CD14-positive monocyte (primary cell): ENCODE data around the gene SPCS3. TPM values are rescaled to one million over a fixed set of nuclear protein-coding genes. Genes with fewer than 3 reads are reported as not detected.

Source experiments
- DNase-seq, 3 donors: peaks; one replicate each; pipeline ENCODE4 v3.0.0-alpha.2; 2011 to 2022
- H2AFZ ChIP-seq: 2 replicates; pipeline ENCODE4 v1.6.0; 2012; ENCODE audit warnings: mild to moderate bottlenecking, low read depth, low read length, inconsistent platforms; ENCODE audit not compliant: insufficient read depth, poor library complexity, severe bottlenecking
- H3K27ac ChIP-seq, 2 donors: 1 replicate in 1 of 2; 2 replicates in 1 of 2; pipeline ENCODE4 v1.5.1; 2012 to 2013; ENCODE audit warnings: low read length in 2 of 2, control low read depth in 1 of 2, inconsistent platforms in 1 of 2, low read depth in 1 of 2, mild to moderate bottlenecking in 1 of 2
- H3K27me3 ChIP-seq, 2 donors: one replicate each; pipeline versions ENCODE4 v1.6.0 to v1.6.1; 2011 to 2013; ENCODE audit warnings: low read length in 2 of 2; ENCODE audit not compliant: control insufficient read depth in 2 of 2, insufficient read depth in 2 of 2
- H3K36me3 ChIP-seq, 2 donors: replicated peaks in 1 of 2; 1 replicate in 1 of 2; 2 replicates in 1 of 2; pipeline versions ENCODE4 v1.5.1 to v1.6.1; 2012 to 2013; ENCODE audit warnings: low read length in 2 of 2, control low read depth in 1 of 2, inconsistent platforms in 1 of 2, mild to moderate bottlenecking in 1 of 2; ENCODE audit not compliant: insufficient read depth in 2 of 2, control insufficient read depth in 1 of 2
- H3K4me1 ChIP-seq, 2 donors: 1 replicate in 1 of 2; 2 replicates in 1 of 2; pipeline versions ENCODE4 v1.5.1 to v1.6.1; 2012 to 2013; ENCODE audit warnings: low read length in 2 of 2, control low read depth in 1 of 2, inconsistent platforms in 1 of 2, mild to moderate bottlenecking in 1 of 2, moderate library complexity in 1 of 2; ENCODE audit not compliant: insufficient read depth in 2 of 2, control insufficient read depth in 1 of 2
- H3K4me2 ChIP-seq: replicated peaks from 2 replicates; pipeline ENCODE3; 2012; ENCODE audit warnings: low read length, moderate library complexity, mild to moderate bottlenecking; ENCODE audit not compliant: poor library complexity, severe bottlenecking; ENCODE audit errors: extremely low read depth
- H3K4me3 ChIP-seq, 3 experiments: fragments of 200-600 bp in 1 of 3; sonication (generic) in 1 of 3; replicated peaks in 1 of 3; 1 replicate in 2 of 3; 2 replicates in 1 of 3; pipeline ENCODE4 v1.5.1; 2011 to 2013; ENCODE audit warnings: low read length in 3 of 3, mild to moderate bottlenecking in 3 of 3, control low read depth in 2 of 3, low read depth in 2 of 3, inconsistent platforms in 1 of 3, moderate library complexity in 1 of 3
- H3K79me2 ChIP-seq: 2 replicates; pipeline ENCODE4 v1.6.0; 2012; ENCODE audit warnings: mild to moderate bottlenecking, control low read depth, inconsistent platforms, low read length, moderate library complexity; ENCODE audit not compliant: insufficient read depth
- H3K9ac ChIP-seq: 2 replicates; pipeline ENCODE4 v1.6.0; 2017; ENCODE audit warnings: low read length, mild to moderate bottlenecking; ENCODE audit not compliant: insufficient read depth, poor library complexity, severe bottlenecking
- H3K9me3 ChIP-seq, 2 donors: replicated peaks in 1 of 2; 1 replicate in 1 of 2; 2 replicates in 1 of 2; pipeline versions ENCODE4 v1.5.1 to v1.6.1; 2012 to 2013; ENCODE audit warnings: low read length in 2 of 2, control low read depth in 1 of 2; ENCODE audit not compliant: control insufficient read depth in 1 of 2, insufficient read depth in 1 of 2
- H4K20me1 ChIP-seq: 2 replicates; pipeline ENCODE4 v1.6.0; 2012; ENCODE audit warnings: mild to moderate bottlenecking, low read length, control low read depth, moderate library complexity; ENCODE audit not compliant: insufficient read depth
- H3K27ac Mint-ChIP-seq, 7 donors: one replicate each; pipeline ENCODE4 v1.8.0; 2020; ENCODE audit warnings: mild to moderate bottlenecking in 7 of 7, mixed read lengths in 7 of 7, moderate library complexity in 6 of 7, inconsistent platforms in 2 of 7
- H3K27me3 Mint-ChIP-seq, 3 donors: one replicate each; pipeline ENCODE4 v1.8.0; 2021 to 2022; ENCODE audit warnings: low read depth in 3 of 3, mild to moderate bottlenecking in 3 of 3, mixed read lengths in 3 of 3, moderate library complexity in 3 of 3, inconsistent platforms in 1 of 3
- H3K36me3 Mint-ChIP-seq, 2 donors: one replicate each; pipeline ENCODE4 v1.8.0; 2020; ENCODE audit warnings: mixed read lengths in 2 of 2, inconsistent platforms in 1 of 2, mild to moderate bottlenecking in 1 of 2
- H3K4me1 Mint-ChIP-seq: one replicate; pipeline ENCODE4 v1.8.0; 2020; ENCODE audit warnings: mild to moderate bottlenecking, mixed read lengths
- H3K4me3 Mint-ChIP-seq, 2 donors: one replicate each; pipeline ENCODE4 v1.8.0; 2020; ENCODE audit warnings: mild to moderate bottlenecking in 2 of 2, mixed read lengths in 2 of 2, moderate library complexity in 1 of 2
- H3K9me3 Mint-ChIP-seq, 7 donors: one replicate each; pipeline ENCODE4 v1.8.0; 2020 to 2022; ENCODE audit warnings: mixed read lengths in 7 of 7, mild to moderate bottlenecking in 6 of 7, moderate library complexity in 6 of 7, inconsistent platforms in 2 of 7
- CTCF ChIP-seq: fragments of 200-600 bp; IDR thresholded peaks from one replicate; pipeline ENCODE4 v1.8.0; 2022; ENCODE audit warnings: antibody characterized with exemption, mild to moderate bottlenecking
- WGBS: methylation state at CpG from one replicate; pipeline ENCODE4 v1.1.5; 2013; ENCODE audit warnings: missing lambda C conversion rate; ENCODE audit not compliant: insufficient coverage; 5-methylcytosine and 5-hydroxymethylcytosine counted together
- intact Hi-C, 2 donors: fragments of 100-400 bp; cut with micrococcal nuclease; formaldehyde crosslinking; loops; one replicate each; pipeline versions ENCODE4 v1.15.0 to v1.15.1; 2023
- polyA plus RNA-seq, 3 donors: library from polyadenylated mRNA; depleted of rRNA in 1 of 3; unstranded in 2 of 3; stranded (reverse) in 1 of 3; fragments of 300-500 nt in 2 of 3; fragments of >200 nt in 1 of 3; fragmentation: Illumina TruSeq in 2 of 3; gene quantifications; 1 replicate in 2 of 3; 2 replicates in 1 of 3; pipeline ENCODE4 v1.2.3, GENCODE V29; 2012 to 2021

The SPCS3 gene
- polyA plus RNA-seq, 3 donors, result 50.4 to 112 (median 107) TPM

GRCh38 chr4:176290520-176290919, 29.2 kb upstream of the SPCS3 start:
- no peak for DNase-seq
- no peak overlapping the region for H3K4me3 ChIP-seq
- no peaks in the 10 kb centered on the region for H4K20me1 ChIP-seq
- no peaks in the 10 kb centered on the region for H3K36me3 ChIP-seq
- no peak overlapping the region for H3K4me2 ChIP-seq
- H3K9ac ChIP-seq, result no peak overlapping the region
- no peaks in the 10 kb centered on the region for H3K27me3 ChIP-seq
- peak overlapping the region in 1 of 7 donors; percentile 58 for H3K27ac Mint-ChIP-seq
- H3K79me2 ChIP-seq, result no peaks in the 10 kb centered on the region
- H3K9me3 ChIP-seq, result no peaks in the 10 kb centered on the region
- TF ChIP-seq CTCF, result no peak
- H3K27me3 Mint-ChIP-seq, result peaks cover 0 to 5% (median 2%) of the 10 kb centered on the region in 3 donors
- intact Hi-C loops, result no loop called here
- no peak overlapping the region for H3K27ac ChIP-seq
- H3K9me3 Mint-ChIP-seq, result peaks cover 0 to 3% (median 0%) of the 10 kb centered on the region in 7 donors
- H3K36me3 Mint-ChIP-seq, result no peaks in the 10 kb centered on the region
- H3K4me3 Mint-ChIP-seq, result no peak overlapping the region
- H3K4me1 ChIP-seq, result no peaks in the 10 kb centered on the region
- H3K4me1 Mint-ChIP-seq, result no peaks in the 10 kb centered on the region
- 83% methylated on average over 1 of the region's 3 CpGs for WGBS
- no peak overlapping the region for H2AFZ ChIP-seq

GRCh38 chr4:176291748-176292147, 28.0 kb upstream of the SPCS3 start:
- Mint-ChIP-seq H3K36me3 (no peaks in the 10 kb centered on the region), H3K4me1 (no peaks in the 10 kb centered on the region), H3K27ac (no peak overlapping the region), H3K9me3 (peaks cover 0 to 3% (median 0%) of the 10 kb centered on the region in 7 donors), H3K27me3 (peaks cover 0 to 5% (median 2%) of the 10 kb centered on the region in 3 donors), H3K4me3 (no peak overlapping the region)
- H3K9me3 ChIP-seq, result no peaks in the 10 kb centered on the region
- no peak for TF ChIP-seq CTCF
- no peak overlapping the region for H3K9ac ChIP-seq
- no CpG with 5 or more reads among the region's 3 CpGs for WGBS
- no peak for DNase-seq
- no peak overlapping the region for H3K4me3 ChIP-seq
- H3K36me3 ChIP-seq, result no peaks in the 10 kb centered on the region
- H3K79me2 ChIP-seq, result no peaks in the 10 kb centered on the region
- intact Hi-C loops, result no loop called here
- no peaks in the 10 kb centered on the region for H4K20me1 ChIP-seq
- no peak overlapping the region for H3K27ac ChIP-seq
- H3K27me3 ChIP-seq, result no peaks in the 10 kb centered on the region
- H3K4me1 ChIP-seq, result no peaks in the 10 kb centered on the region
- no peak overlapping the region for H3K4me2 ChIP-seq
- H2AFZ ChIP-seq, result no peak overlapping the region
